HUDEP-2 (cell line): Measurements from ENCODE around the gene FRYL.
"Not testable (repeated sequence)": the region's sequence is repeated elsewhere in the genome, so short reads cannot be mapped to it uniquely, and the experiment has no call there.

ENCODE experiments used
- DNase-seq, 76 experiments: peaks; one replicate each; lab custom pipeline; 2025; ENCODE audit not compliant: unreplicated experiment in 76 of 76; lab: John Stamatoyannopoulos, UW

FRYL gene

GRCh38 chr4:48462363-48462762 lies 317.7 kb downstream of the FRYL start:
- DNase-seq = no peak

- DNase-seq = no peak
These were observed 319.1 kb downstream of the FRYL start for GRCh38 chr4:48461000-48461399.

GRCh38 chr4:48454591-48454990 lies 325.5 kb downstream of the FRYL start:
- DNase-seq = no peak

GRCh38 chr4:48451656-48452055 lies 328.4 kb downstream of the FRYL start:
- DNase-seq = not testable (repeated sequence)

- peak in 1 of 76 experiments; percentile 2 for DNase-seq
These were observed 329.3 kb downstream of the FRYL start for GRCh38 chr4:48450740-48451139.

GRCh38 chr4:48449151-48449550 lies 330.9 kb downstream of the FRYL start:
- no peak for DNase-seq
